GF-D8 (cell line): ENCODE measurements around the gene PRKACG.
"Not testable (repeated sequence)": the region's sequence is repeated elsewhere in the genome, so short reads cannot be mapped to it uniquely, and the experiment has no call there.

ENCODE experiments used
- DNase-seq: peaks from one replicate; lab custom pipeline; 2025; lab: John Stamatoyannopoulos, UW

The PRKACG gene

DNA sequence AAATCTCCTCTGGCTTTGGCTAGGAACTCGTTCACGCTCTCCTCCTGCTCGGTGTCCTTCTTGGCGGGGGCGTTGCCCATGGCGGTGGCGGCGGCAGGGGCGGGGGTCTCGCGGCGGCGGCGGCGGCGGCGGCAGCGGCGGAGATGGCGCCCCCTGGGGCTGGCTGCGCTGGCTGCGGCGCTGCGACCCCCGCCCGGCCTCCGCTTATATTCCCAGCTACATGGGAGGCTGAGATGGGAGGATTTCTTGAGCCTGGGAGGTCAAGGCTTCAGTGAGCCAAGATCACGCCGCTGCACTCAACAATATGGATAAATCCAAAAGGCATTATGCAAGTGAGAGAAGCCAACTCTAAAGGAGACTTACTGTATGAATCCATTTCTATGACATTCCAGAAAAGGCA lies at the start of gene PRKACG:
PRKACG (minus strand) TSS at position 101 of the 400 bp plus-strand sequence; CDS start at position 80, 21 bp downstream.
- no peak for DNase-seq

DNA sequence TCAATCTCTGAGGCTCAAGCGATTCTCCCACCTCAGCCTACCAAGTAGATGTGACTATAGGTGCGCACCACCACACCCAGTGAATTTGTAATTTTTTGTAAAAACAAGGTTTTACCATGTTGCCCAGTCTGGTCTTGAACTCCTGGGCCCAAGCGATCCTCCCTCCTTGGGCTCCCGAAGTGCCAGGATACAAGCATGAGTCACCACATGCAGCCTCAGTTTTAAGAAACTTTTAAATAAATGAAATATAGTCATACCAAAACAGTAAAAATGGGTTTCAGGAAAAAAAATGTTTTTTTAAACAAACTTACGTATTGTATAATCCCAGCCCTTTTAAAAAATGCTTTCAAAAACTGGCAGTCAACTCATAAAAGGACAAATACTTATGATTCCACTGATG lies 48.3 kb upstream of the PRKACG start:
- DNase-seq: no peak

DNA sequence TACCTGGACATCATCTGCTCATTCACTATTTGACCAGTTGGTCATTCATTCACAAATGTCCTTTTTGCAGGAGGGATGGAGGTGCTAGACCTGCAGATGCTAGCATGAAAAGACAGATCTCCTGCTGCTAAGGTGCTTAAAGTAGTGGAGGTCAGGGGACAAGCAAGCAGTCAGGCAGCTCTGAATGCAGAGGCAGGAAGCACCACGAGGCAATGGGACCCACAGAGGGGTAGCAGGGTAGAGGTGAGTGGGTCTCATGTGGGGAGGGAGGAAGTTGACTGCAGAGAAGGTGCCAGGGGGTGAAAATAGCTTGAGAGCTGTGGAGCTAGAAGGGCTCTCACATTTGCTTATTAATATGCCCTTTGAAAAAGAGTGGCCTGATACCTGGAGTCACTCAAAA lies 46.9 kb upstream of the PRKACG start:
- no peak for DNase-seq

DNA sequence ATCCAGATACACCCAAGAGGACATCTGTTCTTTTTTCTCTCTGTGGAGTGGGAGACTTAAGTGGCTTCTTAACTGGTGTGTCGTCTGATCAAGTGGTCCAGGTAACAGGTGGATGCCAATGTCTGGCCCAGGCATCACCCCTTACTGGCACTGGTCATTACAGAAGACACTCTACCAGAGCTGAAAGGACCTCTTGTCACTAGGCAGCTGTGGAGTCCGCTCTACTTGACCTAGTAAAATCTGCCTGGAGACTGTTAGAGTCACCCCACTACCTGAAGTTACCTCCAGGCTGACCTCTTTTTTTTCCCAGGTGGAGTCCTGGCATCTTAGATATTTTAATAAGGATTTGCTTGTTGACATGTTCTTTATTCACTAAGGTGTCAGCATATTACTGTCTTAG lies 44.2 kb upstream of the PRKACG start:
- DNase-seq: no peak

DNA sequence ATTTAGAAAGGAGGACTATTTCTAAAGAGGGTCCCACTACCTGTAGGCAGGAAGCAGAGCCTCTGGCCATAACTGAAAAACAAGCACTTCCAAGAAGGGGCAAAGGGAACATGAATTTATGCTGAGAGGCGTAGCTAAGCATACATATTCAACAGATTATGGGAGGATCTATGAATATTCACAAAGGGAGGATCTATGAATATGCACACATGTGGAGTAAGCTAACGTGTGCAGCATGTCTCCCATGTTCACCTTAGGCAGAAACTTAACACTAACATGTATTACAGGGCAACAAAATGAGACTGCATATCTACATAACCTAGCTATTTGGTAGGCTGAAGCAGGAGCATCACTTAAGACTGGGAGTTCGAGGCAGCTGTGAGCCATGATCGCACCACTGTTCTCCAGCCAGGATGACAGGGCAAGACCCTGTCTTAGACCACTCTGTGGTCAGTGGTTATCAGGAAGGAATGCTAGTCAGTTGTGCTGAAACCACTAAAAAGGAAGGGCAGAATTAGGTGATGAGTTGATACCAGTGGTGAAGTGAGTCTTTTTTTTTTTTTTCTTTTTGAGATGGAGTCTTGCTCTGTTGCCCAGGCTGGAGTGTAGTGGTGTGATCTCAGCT lies 42.4 kb upstream of the PRKACG start:
- DNase-seq: no peak

- DNase-seq: no peak
Measured at GRCh38 chr9:69054989-69055388, 41.1 kb upstream of the PRKACG start.

GRCh38 chr9:69050936-69051335 lies 37.0 kb upstream of the PRKACG start:
- DNase-seq: not testable (repeated sequence)

GRCh38 chr9:69049094-69049493 lies 35.2 kb upstream of the PRKACG start:
- DNase-seq: no peak

DNA sequence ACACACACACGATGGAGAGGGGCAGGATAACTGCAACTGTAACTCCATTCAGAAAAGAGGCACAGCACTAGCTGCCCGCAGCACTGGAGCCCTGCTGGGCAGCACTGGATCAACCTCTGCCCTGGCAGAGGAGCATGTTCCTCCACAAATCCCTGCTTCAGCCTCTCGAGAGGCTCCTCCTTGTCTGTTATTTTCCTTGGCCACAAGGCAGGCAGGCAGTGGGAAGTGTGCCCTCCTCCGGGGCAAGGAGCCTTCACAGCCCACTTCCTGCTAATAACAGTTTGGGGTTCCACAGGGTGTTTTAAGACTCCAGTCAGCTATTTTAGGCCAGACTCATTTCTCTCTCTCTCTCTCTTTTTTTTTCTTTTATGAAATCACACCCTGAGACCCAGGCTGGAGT lies 33.5 kb upstream of the PRKACG start:
- DNase-seq: no peak

DNA sequence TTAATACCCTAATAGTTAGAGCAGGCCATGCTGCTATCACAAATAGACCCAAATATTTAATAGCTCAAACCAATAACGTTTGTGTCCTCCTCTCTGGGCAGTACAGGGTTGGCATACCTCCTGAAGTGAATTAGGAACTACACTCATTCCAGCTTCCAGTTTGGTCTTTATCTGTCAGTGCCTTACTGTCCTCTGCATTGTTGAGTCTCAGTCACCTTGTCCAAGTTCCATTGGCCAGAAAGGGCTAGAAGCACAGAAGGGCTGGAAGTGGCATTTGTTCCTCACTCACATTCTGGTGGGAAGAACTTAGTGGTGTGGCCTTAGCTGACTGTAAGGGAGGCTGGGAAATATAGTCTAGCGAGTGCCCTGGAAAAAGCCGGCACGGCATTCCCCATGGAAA lies 32.8 kb upstream of the PRKACG start:
- DNase-seq: no peak

- no peak for DNase-seq
Measured at GRCh38 chr9:69045821-69046220, 31.9 kb upstream of the PRKACG start.

GRCh38 chr9:69044240-69045219 lies 30.6 kb upstream of the PRKACG start:
- DNase-seq: no peak

GRCh38 chr9:69040646-69041045 lies 26.7 kb upstream of the PRKACG start:
- DNase-seq: no peak

DNA sequence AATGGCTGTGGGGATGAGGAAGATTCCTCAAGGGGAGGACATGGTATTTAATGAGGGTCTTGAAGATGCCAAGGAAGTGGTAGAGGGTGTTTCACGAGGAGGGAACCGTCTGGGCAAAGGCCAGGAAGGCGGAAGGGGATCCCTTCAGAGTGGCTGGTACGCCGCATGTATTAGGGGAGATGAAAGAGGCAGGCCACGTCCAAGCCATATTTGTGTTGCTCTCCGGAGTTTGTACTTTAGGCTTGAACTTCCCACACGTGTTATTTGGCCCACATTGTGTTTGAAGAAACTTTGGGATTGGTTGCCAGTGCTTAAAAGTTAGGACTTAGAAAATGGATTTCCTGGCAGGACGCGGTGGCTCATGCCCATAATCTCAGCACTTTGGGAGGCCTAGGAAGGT lies 22.9 kb upstream of the PRKACG start:
- no peak for DNase-seq

GRCh38 chr9:69036309-69036708 lies 22.4 kb upstream of the PRKACG start:
- no peak for DNase-seq

- DNase-seq: peak; percentile 44
Measured at GRCh38 chr9:69035438-69036308, 21.8 kb upstream of the PRKACG start, which contains the start of gene FXN. TSS of gene FXN (plus strand) at chr9:69035752. CDS start at chr9:69035783, 31 bp downstream.

- DNase-seq: no peak
Measured at GRCh38 chr9:69034071-69034470, 20.2 kb upstream of the PRKACG start.

GRCh38 chr9:69030851-69031645 lies 17.1 kb upstream of the PRKACG start:
- DNase-seq: no peak

DNA sequence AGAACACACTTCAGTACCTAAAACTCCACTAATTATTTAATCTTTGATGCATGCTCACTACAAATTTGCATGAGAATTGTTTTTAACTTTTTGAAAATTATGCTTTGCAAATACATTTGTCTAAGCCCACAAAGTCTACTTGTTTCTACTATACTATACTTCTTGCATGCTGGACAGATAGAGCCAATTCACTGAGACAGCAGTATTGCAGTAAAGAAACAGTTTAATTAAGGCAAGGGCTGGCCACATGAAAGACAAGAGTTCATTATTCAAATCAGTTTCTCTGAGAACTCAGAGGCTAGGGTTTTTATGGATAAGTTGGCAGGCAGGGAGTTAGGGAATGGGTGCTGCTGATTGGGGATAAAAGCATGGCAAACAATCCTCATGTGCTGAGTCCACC lies 15.6 kb upstream of the PRKACG start:
- no peak for DNase-seq

DNA sequence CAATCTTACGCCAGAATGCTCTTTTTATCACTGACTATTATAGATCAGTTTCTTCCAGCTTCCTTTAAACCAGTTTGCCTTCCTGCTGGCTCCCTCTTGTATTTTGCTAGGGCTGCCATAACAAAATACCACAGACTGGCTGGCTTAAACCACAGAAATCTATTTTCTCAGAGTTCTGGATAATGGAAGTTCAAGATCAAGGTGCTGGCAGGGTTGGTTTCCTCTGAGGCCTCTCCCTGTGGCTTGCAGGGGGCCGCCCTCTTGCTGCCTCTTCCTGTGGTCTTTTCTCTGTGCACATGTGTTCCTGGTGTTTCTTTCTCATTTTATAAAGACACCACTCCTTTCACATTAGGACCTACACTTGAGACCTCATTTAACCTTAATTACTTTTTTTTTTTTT lies 14.8 kb upstream of the PRKACG start:
- peak; percentile 86 for DNase-seq

DNA sequence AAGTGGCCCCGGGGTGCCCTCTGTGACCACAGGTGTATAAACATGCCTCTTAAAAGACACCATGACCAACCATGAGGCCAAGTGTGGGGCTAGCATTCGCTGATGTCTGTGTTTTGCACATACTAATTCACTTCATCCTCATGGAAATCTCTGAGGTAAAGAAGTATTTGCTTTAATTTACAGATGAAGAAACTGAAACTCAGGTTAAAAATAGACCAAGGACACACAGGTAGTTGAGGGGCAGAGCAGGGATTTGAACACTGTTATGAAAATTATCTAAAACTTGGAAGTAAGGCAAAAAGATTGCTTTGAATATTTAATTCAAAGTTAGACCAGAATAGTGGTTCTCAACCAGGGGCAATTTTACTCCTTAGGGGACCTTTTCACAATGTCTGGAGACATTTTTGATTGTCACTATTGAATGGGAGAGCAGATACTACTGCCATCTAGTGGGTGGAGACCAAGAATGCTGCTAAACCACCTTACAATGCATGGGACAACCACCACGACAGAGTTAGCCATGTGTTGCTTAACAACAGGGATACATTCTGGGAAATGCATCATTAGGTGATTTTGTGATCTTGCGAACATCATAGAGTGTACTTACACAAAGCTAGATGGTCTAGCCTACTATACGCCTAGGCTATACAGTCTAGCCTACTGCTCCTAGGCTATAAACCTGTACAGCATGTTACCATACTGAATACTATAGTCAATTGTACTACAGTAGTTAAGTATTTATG lies 13.6 kb upstream of the PRKACG start:
- peak; percentile 33 for DNase-seq
